ENCODE results near the gene TAP1.

DNA sequence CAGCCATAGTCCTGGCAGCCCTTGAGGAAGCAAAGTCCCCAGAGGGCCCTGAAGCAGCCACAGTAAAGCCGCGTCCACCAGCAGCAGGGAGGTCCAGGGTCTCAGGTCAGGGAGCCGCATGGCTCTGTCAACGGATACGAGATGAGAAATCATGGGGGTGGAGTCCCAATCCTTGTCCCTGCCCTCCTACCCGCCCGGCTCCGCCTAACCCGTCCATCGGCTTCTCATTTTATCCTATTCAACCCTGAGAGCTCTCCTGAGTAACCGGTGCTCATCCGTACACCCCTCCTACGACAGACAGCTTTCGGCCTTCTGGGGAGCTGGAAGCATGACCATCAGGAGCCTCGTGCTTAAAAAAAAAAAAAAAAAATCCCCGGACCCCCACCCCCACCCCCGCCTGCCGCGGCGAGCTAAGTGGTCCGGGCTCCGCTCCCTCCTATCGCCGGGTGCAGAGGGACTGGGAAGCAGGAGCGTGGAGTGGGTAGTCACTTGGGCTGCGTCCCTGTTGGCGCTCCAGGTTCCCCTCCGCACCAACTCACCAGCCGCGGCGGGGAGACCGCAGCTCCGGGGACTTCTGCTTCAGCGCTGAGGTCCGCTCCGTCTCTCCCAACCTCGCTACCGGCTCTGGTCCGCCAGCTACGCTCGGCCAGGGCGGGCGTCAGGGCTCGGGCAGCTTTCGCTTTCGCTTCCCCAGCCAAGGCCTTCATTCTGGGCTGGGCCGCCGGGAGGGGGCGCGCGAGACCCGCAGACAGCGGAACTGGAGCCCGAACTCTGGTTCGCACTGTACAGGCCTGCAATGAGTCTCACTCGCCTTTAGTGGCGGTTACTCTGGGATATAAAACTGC lies 15.2 kb downstream of the TAP1 start, which contains the start of gene TAP2:
- TF ChIP-seq CTCF (IDR thresholded peaks at IDR 0.05; ENCODE audit: low read length) (peak; percentile 91), EZH2 (IDR thresholded peaks at IDR 0.05; ENCODE audit: borderline replicate concordance, low read length) (no peak)

Measured in OCI-LY1 (cell line).